ENCODE results near the gene MBD3.

The MBD3 gene

DNA sequence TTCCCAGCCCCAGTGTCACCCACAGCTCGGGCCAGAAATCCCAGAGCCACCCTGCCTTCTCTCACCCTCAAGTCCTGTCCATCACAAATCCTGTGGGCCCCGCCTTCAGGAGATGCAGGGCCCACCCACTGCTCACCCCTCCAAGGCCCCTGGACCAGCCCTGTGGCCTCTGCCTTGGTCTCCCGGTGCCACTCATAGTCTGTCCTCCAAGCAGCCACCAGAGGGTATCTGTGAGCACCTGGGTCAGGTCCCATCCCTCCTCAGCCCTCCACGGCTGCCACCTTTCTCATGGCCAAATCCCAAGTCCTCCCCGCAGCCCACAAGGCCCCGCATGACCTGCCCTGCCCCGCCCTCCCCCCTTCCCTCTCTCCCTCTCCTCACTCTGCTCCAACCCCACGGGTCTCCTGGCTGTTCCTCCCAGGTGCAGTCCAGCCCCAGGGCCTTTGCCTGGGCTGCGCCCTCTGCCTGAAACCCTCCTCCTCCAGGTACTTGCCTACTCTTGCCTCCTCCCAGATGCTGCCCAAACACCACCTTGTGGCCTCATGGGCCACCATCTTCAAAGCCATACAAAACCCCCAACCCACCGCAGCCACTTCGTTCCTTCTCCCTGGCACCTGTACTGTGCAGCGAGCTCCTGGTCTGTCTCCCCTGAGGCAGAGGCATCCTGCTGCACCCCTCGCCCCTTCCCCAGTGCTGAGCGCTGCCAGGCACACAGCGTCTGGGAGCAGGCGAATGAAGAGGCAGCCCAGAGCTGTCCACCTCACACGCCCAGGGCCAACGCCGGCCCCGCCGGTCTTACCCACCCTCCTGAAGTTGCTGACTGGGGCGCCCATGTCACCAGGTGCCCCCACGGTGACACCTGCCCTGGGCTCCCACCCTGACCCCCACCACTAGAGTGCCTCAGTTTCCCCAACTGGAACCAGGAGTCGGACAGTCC is 25.8 kb upstream of the MBD3 start:
- peak; percentile 50 for DNase-seq

DNA sequence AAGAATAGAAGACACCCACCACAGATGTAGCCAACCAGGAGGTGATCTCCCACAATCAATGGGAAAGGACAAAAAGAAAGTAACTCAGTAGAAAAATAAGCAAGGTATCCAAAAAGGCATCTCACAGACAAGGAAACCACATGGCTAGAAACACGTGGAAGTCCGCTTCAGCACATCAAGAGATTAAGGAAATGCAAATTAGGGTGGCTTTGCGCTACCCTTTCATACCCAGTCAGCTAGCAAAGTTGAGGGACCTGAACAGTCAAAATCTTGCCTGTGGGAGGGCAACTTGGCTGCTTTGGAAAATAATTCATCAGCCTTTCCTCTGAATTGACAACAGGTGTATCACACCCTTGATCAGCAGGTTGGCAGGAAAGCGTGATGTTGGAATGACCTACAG is 24.2 kb upstream of the MBD3 start:
- no peak for DNase-seq

DNA sequence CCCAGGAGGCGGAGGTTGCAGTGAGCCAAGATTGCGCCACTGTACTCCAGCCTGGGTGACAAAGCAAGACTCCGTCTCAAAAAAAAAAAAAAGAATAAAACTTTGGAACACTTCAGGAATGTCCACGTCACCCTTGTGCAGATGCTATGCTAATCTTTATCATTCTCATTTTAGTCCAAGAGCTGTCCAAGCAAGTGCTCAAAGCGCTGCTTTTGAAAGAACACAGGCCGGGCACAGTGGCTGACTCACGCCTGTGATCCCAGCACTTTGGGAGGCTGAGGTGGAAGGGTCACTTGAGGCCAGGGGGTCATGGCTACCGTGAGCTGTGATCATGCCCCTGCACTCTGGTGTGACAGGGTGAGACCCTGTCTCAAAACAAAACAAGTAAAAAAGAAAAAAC is 23.7 kb upstream of the MBD3 start:
- DNase-seq, result no peak

DNA sequence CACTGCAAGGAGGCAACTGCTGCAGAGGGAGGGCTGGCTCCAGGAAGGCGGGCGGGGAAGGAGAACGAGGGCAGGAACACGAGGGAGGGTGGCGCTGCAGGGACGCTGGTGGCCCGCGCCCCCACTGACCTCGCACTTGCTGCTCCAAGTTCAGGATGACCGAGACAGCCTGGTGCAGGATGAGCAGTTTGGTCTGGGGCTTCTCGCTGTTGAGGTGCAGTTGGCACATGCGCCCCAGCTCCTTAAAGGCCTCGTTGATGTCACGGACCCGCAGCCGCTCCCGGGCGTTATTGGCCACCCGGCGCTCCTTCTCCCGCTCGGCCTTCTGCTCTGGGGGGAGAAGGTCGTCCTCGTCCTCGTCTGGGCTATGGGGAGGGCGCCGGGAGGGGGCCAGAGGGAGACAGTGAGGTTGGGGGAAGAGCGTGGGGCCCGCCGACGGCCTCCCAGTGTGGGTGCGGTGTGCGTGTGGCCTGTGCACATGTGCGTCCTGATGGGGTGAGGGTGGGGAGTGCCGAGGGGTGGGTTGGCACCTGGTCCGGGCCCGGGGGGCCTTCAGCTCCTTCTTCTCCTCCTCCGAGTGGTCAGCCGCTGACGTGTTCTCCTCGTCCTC is 22.6 kb upstream of the MBD3 start:
- DNase-seq, result no peak

DNA sequence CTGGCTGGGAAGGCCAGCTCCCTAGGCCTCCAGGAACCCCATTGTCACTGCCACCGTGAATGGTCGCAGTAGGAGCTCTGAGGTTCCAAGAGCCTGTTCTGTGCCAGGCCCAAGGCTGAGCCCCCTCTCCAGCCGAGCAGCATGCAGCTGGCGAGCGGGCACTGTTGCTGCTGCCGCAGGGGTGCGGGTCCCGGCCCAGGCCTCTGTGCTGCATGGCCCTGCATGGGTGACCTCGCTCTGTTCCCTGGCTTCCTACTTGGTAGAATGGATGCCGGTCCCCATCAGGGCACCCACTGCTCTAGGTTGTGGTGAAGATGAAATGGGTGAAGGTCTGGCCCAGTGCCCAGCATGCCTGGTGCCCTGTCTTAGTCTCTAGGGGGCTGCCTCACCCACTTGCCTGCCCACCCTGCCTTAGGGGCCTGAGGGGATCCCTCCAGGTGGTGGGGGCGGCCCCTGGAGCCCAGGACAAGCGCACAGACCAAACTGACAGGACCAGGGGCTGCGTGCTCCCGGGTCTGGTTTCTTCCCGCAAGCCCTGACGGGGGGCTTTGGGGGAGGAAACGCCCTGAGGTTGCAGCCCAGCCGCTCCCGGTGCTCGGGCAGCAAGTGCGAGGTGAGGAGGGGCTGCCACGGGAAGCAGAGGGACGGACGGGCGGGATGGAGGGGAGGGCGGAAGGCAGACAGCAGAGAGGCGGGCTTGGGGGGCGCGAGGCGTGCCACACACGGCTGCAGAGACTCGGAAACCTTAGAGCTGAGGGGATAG is 21.3 kb upstream of the MBD3 start:
- DNase-seq, result no peak

DNA sequence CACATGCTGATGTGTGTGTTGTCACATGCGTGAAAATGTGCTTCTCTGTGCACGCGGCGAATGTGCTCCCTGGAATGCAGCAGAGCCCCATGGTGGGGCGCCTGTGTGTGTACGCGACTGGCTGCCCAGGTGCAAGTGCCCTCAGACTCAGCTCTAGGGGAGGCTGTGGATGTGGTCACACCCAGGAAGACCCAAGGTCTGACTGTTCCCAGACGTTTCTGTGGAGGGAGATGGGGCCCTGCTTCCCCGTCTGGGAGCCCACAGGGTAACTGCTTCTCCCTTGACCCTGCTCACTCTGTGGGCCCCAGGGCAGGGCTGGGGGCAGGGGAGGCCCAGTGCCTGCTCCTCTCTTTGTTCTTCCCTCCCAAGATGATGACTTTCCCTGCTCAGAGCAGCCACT is 20.5 kb upstream of the MBD3 start:
- no peak for DNase-seq

DNA sequence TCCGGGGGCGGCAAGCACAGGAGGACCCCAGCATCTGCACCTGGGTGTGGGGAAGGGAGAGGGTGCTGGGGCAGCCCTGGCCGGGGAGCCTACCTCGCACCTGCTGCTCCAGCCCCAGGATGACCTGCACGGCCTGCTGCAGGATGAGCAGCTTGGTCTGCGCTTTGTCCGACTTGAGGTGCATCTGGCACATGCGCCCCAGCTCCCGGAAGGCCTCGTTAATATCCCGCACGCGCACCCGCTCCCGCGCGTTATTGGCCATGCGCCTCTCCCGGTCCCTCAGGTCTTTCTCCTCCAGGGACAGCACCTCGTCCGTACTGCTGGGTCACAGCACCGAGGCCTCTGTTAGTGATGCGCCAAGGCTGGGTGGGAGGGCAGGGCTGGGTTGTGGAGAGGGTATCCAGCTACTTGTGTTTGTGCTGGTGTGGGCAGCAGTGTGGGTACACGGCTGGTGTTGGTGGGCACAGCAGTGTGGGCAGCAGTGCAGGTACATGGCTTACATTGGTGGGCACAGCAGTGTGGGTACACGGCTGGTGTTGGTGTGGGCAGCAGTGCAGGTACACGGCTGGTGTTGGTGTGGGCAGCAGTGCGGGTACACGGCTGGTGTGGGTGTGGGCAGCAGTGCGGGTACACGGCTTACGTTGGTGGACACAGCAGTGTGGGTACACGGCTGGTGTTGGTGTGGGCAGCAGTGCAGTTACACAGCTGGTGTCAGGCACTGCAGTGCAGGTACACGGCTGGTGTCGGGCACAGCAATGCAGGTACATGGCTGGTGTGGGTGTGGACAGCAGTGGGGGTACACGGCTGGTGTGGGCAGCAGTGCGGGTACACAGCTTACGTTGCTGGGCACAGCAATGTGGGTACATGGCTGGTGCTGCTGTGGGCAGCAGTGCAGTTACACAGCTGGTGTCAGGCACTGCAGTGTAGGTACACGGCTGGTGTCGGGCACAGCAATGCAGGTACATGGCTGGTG is 19.7 kb upstream of the MBD3 start:
- no peak for DNase-seq

DNA sequence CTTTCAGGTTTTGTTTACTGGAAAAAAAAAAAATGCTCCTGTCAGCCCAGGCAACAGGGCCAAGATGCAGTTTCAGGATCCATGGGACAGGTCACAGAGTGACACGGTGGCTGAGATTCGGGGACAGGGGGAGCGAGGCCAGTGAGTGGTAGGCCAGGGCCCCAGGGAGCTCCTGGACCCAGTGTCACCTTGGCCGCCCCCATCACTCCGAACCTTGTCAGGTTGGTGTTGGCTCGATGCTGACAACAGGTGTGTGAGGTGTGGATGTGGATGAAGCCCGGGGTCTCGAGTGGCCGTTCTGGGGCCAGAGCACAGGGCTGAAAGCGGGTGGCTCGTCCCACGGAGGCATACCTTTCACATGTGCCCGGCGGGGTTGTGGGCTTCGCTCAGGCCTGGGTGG is 18.7 kb upstream of the MBD3 start:
- no peak for DNase-seq

DNA sequence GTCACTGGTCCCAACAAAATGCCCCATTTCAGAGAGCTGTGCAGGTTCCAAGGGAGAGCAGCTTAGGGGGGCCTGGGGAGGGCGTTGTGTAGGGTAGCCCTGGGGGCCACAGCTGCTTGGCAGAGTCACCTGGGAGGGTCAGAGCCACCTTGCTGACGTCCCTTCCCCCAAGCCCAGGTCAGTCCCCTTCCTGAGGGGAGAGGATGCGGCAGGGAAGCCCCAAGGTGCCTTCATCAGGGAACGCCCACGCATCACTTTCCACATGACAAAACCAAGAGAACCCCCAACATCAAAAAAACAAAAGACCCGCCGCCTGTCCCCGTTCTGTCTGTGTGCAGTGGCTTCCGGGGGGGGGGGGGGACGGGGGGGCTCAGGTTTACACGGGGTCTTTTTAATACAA is 17.9 kb upstream of the MBD3 start:
- no peak for DNase-seq

DNA sequence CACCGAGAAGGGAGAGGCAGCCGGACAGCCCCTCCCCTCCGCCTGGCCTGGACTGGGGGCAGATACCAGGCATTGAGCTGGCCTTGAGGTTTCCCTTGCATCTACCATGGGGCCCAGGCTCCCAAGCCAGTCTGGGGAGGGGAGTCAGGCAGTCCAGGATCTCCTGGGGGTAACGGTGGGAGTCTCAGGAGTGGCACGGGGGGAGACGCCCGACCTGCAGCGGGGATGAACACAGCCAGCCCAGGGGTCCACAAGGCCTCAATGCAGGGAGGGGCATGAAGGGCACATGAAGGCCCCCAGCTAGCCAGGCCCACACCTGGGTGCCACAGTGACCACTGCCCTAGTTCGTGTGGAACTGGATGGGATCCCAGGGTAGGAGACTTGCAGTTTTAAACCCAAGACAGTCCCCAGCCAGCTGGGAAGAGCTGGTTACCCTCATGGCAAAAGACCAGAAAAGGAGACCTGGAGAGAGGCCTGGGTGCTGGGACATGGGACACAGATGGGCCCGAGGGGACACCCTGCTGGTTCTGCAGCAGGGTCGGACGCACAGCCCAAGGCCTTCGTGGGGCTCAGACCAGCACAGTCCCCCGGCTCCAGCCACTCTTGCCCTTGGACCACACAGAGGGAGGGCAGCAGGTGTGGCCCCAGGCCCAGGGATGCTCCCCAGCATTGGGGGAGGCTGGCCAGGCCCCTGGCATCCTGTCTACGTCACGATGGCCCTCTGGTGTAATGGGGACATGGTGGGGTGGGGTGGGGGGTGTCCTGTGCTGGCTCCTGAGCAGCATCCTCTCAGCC is 17.2 kb upstream of the MBD3 start:
- no peak for DNase-seq

DNA sequence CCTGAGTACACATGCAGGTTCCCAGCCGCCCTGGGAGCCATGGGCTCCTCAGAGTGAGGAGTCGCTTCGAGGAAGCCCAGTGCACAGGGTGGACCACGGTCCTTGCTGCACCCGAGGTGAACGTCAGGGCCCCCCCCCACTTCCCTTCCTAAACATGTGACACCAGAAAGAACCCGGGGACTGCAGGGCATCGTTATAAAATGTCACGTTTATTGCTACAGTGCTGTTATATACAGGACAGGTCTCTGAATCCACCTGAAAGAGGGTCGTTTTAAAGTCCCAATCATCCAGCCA is 16.4 kb upstream of the MBD3 start:
- DNase-seq, result no peak

DNA sequence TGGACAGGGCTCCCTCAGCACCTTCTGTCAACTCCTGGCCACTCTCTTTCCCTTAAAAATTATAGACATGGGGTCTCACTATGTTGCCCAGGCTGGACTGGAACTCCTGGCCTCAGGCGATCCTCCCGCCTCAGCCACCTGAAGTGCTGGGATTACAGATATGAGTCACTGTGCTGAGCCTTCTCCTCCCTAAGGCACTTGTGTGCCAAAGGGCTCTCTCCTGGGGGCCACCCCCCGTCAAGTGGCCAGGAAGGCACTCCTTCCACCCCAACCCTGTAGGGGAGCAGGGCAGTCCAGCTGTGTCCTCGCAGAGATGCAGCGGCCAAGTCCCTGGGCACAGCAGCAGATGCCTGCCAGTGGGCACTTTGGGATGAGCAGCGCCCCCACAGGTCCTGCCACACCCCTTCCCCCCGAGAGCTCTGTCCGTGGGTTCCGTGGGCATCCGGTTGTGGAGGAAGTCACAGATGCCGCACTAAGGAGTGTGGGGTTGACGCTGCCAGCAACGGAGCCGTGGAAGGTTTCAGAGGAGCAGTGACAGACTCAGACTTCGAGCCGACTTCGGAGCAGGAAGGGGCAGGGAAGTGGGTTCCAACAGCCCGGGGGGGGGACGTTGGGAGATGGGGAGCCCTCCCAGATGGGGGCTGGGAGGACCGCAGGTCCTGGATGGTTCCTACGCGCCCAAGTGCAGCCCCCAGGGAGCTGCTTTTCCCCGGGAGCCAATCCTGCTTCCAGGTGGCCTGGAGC is 15.9 kb upstream of the MBD3 start:
- DNase-seq, result peak; percentile 34

DNA sequence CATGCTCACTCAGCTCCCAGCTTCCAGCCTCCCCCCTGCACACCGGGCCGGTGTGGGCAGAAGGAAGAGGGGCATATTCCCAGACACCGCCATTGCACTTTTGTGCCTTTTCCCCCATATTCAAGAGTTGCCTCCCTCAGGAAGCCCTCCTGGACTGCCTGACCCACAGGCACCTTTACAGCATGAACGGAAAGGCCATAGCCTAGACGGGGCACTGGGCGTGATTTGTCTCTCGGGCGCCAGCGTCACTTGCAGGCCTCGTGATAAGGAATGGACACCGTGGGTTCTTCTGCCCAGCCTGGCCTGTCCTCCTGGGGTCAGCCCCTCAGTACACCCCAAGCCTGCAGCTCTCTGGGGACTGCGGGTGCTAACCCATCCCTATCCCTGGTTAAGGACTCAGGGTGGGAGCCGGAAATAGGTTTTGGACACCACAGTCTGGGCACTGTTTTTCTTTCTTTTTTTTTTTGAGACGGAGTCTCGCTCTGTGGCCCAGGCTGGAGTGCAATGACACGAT is 13.5 kb upstream of the MBD3 start:
- peak; percentile 70 for DNase-seq

DNA sequence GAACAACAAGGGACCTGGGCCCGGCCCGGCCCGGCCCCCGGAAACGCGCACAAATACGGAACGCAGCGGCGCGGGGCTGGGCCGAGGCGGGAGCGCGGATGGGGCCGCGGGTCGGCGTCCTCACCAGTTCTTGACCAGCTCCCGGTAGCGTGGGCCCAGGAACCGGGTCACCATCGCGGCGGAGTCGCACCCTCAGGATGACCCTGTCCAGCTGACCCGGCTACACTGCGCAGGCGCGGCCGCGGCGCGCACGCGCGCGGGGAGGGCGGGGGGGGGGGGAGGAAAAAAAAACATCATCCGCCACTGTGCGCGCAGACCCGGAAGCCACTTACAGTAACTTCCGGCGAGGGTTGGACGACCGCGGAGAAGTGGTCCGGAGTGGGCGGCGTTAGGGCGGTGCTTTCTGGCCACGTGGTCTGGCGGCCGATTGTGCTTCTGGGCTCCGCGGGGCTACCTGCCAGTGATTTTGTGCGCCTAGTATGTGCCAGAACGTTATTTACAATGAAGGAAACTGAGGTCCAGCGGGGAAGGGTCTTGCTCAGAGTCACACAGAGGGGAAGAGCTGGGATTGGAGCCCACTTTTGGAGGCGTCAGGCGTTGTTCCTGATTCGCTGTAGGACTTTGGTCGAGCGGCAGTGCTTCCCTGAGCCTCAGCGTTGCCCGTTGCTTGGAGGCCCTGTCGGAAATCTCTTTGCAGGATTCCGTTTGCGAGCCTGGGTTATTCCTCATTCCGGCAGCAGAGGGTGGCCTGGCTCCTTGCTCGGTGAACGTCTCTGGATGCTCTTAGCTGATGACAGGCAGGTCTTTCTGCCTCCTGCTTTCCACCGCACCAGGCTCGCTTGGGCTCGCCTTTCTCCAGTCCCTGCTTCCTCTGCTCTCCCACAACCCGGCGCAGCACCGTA is 12.8 kb upstream of the MBD3 start, which contains the start of gene UQCR11:
TSS of gene UQCR11 (minus strand) at position 227 of the 902 bp plus-strand sequence. CDS start at position 174, 53 bp downstream.
- peak; percentile 96 for DNase-seq

DNA sequence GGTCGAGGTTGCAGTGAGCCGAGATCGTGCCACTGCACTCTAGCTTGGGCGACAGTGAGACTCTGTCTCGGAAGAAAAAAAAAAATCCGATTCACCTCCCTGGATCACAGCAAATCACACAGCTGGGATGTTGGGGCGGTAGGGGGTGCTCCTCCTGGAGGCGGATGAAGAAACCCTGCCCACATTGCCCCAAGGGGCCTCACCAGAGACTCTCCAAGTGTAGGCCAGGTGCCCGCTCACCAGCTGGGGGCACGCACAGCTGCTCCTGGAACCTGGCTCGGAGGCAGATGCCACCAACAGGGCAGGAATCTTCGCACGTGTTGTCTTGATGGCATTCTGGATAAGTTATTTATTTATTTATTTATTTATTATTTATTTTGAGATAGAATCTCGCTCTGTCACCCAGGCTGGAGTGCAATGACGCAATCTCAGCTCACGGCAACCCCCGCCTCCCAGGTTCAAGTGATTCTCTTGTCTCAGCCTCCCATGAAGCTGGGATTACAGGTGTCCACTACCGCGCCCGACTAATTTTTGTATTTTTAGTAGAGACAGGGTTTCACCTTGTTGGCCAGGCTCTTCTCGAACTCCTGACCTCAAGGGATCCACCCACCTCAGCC is 9.5 kb upstream of the MBD3 start:
- DNase-seq, result no peak

DNA sequence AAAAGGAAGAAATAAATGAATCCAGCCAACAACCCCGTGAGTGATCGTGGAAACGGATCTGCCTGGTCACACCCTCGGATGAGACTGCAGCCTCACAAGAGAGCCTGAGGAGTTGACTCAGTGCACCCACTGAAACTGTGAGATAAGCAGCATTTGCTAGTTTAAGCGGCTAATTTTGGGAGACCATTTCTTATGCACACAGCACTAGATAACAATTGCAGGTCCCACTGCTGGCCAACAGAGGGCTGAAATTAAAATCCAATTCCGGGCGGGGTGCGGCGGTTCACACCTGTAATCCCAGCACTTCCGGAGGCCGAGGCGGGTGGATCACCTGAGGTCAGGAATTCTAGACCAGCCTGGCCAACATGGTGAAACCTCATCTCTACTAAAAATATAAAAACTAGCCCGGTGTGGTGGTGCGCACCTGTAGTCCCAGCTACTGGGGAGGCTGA is 9.0 kb upstream of the MBD3 start:
- no peak for DNase-seq

DNA sequence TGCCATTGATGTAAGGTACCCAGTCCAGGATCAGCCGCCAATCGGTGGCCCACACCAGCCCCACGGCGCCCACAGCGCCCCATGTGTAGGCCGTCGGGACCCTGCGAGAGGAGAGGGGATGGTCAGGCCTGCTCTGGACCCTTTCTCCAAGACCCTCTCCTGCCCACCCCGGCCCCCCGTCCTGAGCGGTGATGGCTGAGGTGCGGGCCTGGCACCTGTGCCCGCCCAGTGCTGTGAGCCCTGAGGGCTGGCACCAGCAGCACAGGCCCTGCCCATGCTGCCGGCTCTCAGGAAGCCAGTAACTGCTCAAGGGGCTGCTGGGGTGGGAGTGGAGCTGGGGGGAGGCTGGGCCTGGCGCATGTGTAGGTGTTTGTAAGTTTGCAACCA is 6.8 kb upstream of the MBD3 start:
- DNase-seq, result no peak

DNA sequence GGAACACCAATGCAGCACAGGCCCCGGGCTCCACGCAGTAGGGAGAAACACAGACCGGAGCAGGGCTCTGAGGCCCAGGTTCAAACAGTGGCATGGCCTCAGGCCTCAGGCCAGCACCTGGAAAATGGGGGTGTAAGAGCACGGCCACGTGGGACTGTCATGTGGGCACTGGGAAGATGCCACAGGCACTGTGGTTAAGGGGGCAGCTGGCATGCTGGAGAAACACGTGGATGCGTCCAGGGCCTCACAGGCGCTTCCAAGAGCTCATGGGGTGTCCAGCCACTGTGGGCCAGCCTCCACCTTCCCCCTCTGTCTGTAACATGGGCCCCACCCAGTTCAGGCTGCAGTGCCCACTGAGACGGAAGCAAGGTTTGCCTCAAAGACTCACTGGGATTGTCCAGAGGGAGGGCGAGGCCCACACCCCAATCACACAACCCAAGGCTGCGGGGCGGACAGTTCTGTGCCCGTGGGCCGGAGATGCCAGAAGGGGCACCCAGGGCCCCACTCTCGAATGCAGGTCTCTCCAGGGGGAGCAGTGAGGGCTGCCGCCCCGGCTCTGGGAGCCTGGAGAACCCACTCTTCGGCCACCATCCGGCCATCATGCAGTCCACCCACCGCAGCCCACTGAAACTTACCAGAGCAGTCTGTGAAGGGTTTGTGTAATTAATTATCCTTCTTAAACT is 6.3 kb upstream of the MBD3 start:
- no peak for DNase-seq

DNA sequence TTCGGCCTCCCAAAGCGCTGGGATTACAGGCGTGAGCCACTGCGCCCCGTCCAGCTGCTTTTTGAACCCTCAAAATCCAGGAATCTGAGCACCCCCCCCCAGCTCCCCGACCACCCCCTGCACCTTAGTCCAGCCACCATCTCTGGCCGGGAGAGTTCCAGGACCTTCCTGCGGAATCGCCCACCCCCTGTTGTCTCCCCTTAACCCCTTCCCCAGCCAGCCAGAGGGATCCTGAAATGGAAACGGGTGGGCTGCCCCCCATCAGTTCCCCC is 772 bp upstream of the MBD3 start:
- DNase-seq, result no peak
